Effector memory CD4-positive, alpha-beta T cell (primary cell): Measurements from ENCODE around the gene OR10G7.

Source experiments
- DNase-seq, 3 donors: peaks; one replicate each; pipeline ENCODE4 v3.0.0-alpha.2; 2020
- H3K27ac ChIP-seq: 2 replicates; pipeline ENCODE4 v1.7.0; 2013; ENCODE audit warnings: mild to moderate bottlenecking, low read length, moderate library complexity; ENCODE audit not compliant: insufficient read depth, poor library complexity, severe bottlenecking
- H3K27me3 ChIP-seq: replicated peaks from 2 replicates; pipeline ENCODE4 v1.7.0; 2013; ENCODE audit warnings: mild to moderate bottlenecking, low read length; ENCODE audit not compliant: insufficient read depth, control insufficient read depth, poor library complexity, severe bottlenecking
- H3K36me3 ChIP-seq: 2 replicates; pipeline ENCODE4 v1.7.0; 2013; ENCODE audit warnings: mild to moderate bottlenecking, low read length, moderate library complexity; ENCODE audit not compliant: control insufficient read depth, insufficient read depth
- H3K4me1 ChIP-seq: 2 replicates; pipeline ENCODE4 v1.7.0; 2013; ENCODE audit warnings: low read length, mild to moderate bottlenecking; ENCODE audit not compliant: control insufficient read depth, insufficient read depth, poor library complexity, severe bottlenecking
- H3K4me3 ChIP-seq: 2 replicates; pipeline ENCODE4 v1.7.0; 2013; ENCODE audit warnings: low read length, low read depth, mild to moderate bottlenecking; ENCODE audit not compliant: insufficient read depth, poor library complexity, severe bottlenecking
- H3K9me3 ChIP-seq: 2 replicates; pipeline ENCODE4 v1.7.0; 2013; ENCODE audit warnings: mild to moderate bottlenecking, low read length, moderate library complexity; ENCODE audit not compliant: control insufficient read depth

The OR10G7 gene

DNA sequence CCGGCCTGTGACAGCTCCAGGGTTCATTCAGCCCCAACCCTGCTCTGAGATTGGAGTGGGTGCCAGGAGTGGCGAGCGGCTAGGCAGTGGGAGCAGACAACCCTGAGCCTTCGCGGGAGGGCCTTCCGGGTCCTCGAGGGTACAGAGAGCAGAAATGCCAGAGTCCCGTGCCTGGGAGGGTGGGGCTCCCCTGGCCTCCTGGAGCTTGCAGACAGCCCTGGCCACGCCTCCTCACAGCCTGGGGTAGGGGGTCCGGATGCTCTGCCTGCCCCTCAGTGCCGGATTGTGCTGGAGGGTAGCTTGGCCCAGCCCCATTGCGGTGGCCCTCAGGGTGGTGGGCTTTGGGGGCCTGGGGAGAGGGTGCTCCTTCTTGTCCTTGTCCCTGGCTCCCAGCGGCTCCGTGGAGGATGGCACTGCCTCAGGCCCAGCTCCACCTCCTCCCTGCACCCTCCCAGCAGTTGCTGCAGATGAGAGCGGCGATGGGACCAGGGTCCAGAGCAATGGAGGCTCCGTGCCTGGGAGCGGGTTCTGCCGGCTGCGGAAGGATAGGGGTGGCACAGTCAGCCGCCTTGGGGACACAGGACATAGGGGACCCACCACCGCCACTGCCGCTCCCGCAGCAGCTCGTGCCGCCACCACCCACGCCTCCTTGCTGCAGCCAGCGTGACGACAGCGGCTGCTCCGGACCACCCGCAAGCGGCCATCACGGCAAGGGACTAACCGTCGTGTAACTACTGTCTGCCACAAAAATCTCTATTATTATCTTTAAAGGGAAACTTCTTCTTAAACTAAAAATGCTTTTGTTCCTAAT, 34.9 kb upstream of the OR10G7 start:
- H3K27me3 ChIP-seq = no peaks in the 10 kb centered on the region
- H3K36me3 ChIP-seq = no peaks in the 10 kb centered on the region
- no peaks in the 10 kb centered on the region for H3K4me1 ChIP-seq
- DNase-seq = no peak
- H3K4me3 ChIP-seq = peak overlapping the region; percentile 45
- no peaks in the 10 kb centered on the region for H3K9me3 ChIP-seq
- H3K27ac ChIP-seq = no peak overlapping the region

DNA sequence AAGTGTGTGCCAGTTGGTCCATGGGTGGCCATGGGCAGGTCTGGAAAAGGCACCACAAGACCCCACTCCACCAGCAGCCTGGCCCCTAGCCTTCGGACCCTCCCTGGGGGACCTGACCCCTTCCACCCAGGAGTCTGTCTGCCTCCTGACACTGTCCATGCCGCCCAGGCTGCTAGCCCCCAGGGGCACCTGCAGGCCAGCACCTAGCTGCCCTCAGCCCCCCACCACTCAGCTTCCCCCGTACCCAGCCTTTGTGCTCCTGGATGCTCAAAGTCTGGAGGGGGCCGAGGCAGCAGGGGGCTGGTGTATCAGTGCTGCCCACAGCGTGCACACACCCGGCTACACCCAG, 34.3 kb upstream of the OR10G7 start:
- no peak overlapping the region for H3K4me3 ChIP-seq
- no peaks in the 10 kb centered on the region for H3K27me3 ChIP-seq
- no peaks in the 10 kb centered on the region for H3K9me3 ChIP-seq
- H3K36me3 ChIP-seq = no peaks in the 10 kb centered on the region
- no peak for DNase-seq
- H3K4me1 ChIP-seq = no peaks in the 10 kb centered on the region
- H3K27ac ChIP-seq = no peak overlapping the region

DNA sequence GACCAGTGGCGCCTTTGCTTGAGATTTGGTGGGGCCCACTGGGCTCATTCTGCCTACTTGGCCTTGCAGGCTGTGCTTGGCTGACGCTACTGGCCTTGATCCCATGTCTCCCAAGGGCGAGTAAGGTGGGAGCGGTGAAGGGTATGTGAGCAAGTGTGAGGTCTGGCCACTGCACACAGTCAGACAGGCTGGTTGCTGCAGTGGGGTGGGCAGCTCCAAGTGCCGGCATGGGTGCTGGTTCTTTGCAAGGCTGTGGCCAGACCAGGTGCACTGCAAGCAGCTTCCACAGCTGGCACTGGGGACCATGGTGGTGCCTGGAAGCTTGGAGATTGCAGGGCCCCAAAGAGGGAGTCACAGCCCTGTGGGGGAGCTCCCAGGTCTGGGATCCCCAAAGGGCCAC, 33.4 kb upstream of the OR10G7 start:
- H3K27ac ChIP-seq = no peak overlapping the region
- no peaks in the 10 kb centered on the region for H3K27me3 ChIP-seq
- no peaks in the 10 kb centered on the region for H3K36me3 ChIP-seq
- H3K4me3 ChIP-seq = no peak overlapping the region
- no peak for DNase-seq
- H3K4me1 ChIP-seq = no peaks in the 10 kb centered on the region
- no peaks in the 10 kb centered on the region for H3K9me3 ChIP-seq

GRCh38 chr11:124072147-124072546, 31.0 kb upstream of the OR10G7 start:
- no peaks in the 10 kb centered on the region for H3K36me3 ChIP-seq
- H3K27me3 ChIP-seq = no peaks in the 10 kb centered on the region
- H3K27ac ChIP-seq = no peak overlapping the region
- no peak for DNase-seq
- no peaks in the 10 kb centered on the region for H3K9me3 ChIP-seq
- no peaks in the 10 kb centered on the region for H3K4me1 ChIP-seq
- H3K4me3 ChIP-seq = no peak overlapping the region

DNA sequence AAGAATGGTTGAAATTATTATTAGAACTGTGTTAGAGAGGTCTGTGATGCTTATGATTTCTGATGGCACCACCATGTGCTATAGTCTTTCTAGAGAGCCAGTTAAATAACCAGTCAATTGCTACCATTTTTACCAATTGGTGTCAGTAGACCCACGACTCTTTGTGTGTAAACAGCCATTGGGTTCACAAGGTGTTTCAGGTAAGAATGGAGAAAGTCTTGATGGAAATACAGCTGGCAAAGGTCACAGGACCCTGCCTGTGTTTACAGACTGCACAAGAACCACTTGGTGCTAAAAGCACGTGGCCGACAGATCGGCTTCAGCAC, 30.5 kb upstream of the OR10G7 start:
- no peaks in the 10 kb centered on the region for H3K27me3 ChIP-seq
- H3K4me3 ChIP-seq = no peak overlapping the region
- H3K4me1 ChIP-seq = no peaks in the 10 kb centered on the region
- H3K36me3 ChIP-seq = no peaks in the 10 kb centered on the region
- H3K27ac ChIP-seq = no peak overlapping the region
- DNase-seq = no peak
- no peaks in the 10 kb centered on the region for H3K9me3 ChIP-seq

- Histone ChIP-seq H3K9me3 (no peaks in the 10 kb centered on the region), H3K4me3 (no peak overlapping the region), H3K27me3 (no peaks in the 10 kb centered on the region), H3K27ac (no peak overlapping the region), H3K4me1 (no peaks in the 10 kb centered on the region), H3K36me3 (no peaks in the 10 kb centered on the region)
- DNase-seq = peak in 1 of 3 donors; percentile 41
Observed at GRCh38 chr11:124070915-124071622, 29.9 kb upstream of the OR10G7 start.

DNA sequence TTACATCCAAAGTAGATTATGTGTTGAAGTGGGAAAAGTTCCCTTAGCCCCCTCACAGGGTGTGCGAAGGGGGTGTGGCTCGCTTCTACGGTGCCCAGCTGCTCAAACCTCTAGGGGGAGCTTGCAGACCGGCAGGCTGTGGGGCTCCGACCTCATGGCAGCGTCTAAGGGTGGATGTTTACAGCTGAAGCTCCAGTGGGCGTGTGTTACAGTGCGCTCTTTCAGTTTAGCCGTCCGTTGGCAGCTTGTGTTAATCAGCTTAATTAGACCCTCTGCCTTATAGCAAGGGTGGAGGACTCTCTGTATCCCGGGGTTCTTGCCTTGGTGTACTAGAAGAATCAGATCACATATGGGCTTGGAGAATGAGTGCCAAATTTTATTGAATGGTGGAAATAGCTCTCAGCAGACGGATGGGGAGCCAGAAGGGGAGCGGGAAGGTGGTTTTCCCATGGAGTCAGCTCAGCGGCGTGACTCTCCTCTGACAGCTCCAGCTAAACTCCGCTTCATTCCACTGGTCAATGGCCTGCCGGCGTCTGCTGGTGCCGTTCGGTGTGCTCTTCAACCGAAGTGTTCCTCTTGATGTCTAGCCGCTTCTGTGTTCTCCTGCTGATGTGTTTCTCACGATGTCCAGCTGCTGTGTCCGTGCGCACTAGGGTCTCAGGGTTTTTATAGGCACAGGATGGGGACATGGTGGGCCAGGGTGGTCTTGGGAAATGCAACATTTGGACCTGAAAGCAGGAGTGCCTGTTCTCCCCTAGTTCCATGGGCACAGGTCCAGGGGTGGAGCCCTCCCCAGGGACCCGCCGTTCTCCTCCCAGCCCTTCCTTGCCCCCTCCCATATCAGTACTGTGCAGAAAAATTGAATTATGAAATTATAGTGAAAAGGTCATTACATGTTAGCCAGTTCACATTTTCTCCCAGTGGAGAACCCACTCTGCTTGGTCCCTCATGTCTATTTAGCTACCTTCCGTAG, 28.6 kb upstream of the OR10G7 start:
- H3K36me3 ChIP-seq = no peaks in the 10 kb centered on the region
- DNase-seq = no peak
- no peaks in the 10 kb centered on the region for H3K9me3 ChIP-seq
- H3K27ac ChIP-seq = no peak overlapping the region
- no peaks in the 10 kb centered on the region for H3K27me3 ChIP-seq
- H3K4me1 ChIP-seq = no peaks in the 10 kb centered on the region
- H3K4me3 ChIP-seq = no peak overlapping the region

GRCh38 chr11:124068601-124069110, 27.5 kb upstream of the OR10G7 start:
- Histone ChIP-seq H3K4me3 (no peak overlapping the region), H3K9me3 (no peaks in the 10 kb centered on the region), H3K36me3 (no peaks in the 10 kb centered on the region), H3K4me1 (no peaks in the 10 kb centered on the region), H3K27me3 (no peaks in the 10 kb centered on the region), H3K27ac (no peak overlapping the region)
- no peak for DNase-seq

GRCh38 chr11:124052966-124053365, 11.8 kb upstream of the OR10G7 start:
- Histone ChIP-seq H3K9me3 (no peaks in the 10 kb centered on the region), H3K4me1 (no peaks in the 10 kb centered on the region), H3K36me3 (no peaks in the 10 kb centered on the region), H3K27me3 (no peaks in the 10 kb centered on the region), H3K4me3 (no peak overlapping the region), H3K27ac (no peak overlapping the region)
- no peak for DNase-seq
